ENCODE results near the gene KLHL36. TPM values are rescaled to one million over a fixed set of nuclear protein-coding genes. Genes with fewer than 3 reads are reported as not detected.

KLHL36 gene
- total RNA-seq, 2 donors from 2014 or later = 68.1 to 78.2 TPM

GRCh38 chr16:84657229-84657837, 9.0 kb downstream of the KLHL36 start:
- H3K27me3 Mint-ChIP-seq = no peaks in the 10 kb centered on the region
- no peaks in the 10 kb centered on the region for H3K9me3 ChIP-seq (ENCODE audit: control insufficient read depth, low read length, poor library complexity, severe bottlenecking)
- H3K27ac Mint-ChIP-seq = no peak overlapping the region
- ATAC-seq (no peak), DNase-seq (no peak)
- H3K36me3 Mint-ChIP-seq (ENCODE audit: low read depth) = peaks cover 2% of the 10 kb centered on the region
- peaks cover 34% of the 10 kb centered on the region for H3K4me1 Mint-ChIP-seq
- H3K4me3 Mint-ChIP-seq = no peak overlapping the region

- no peaks in the 10 kb centered on the region for H3K9me3 ChIP-seq (ENCODE audit: control insufficient read depth, low read length, poor library complexity, severe bottlenecking)
- Mint-ChIP-seq H3K27me3 (no peaks in the 10 kb centered on the region), H3K27ac (no peak overlapping the region), H3K4me3 (no peak overlapping the region), H3K36me3 (ENCODE audit: low read depth) (no peaks in the 10 kb centered on the region), H3K4me1 (peaks cover 27% of the 10 kb centered on the region)
- DNase-seq (no peak), ATAC-seq (no peak)
Measured at GRCh38 chr16:84658690-84659089, 10.4 kb downstream of the KLHL36 start.

GRCh38 chr16:84659656-84660300, 11.5 kb downstream of the KLHL36 start:
- H3K36me3 Mint-ChIP-seq (ENCODE audit: low read depth) = no peaks in the 10 kb centered on the region
- H3K27me3 Mint-ChIP-seq = no peaks in the 10 kb centered on the region
- H3K27ac Mint-ChIP-seq = no peak overlapping the region
- peak overlapping the region; percentile 7 for H3K4me3 Mint-ChIP-seq
- DNase-seq = no peak
- H3K4me1 Mint-ChIP-seq = peaks cover 27% of the 10 kb centered on the region
- ATAC-seq = no peak
- no peaks in the 10 kb centered on the region for H3K9me3 ChIP-seq (ENCODE audit: control insufficient read depth, low read length, poor library complexity, severe bottlenecking)

- Mint-ChIP-seq H3K27ac (no peak overlapping the region), H3K36me3 (ENCODE audit: low read depth) (no peaks in the 10 kb centered on the region)
Measured at GRCh38 chr16:84660973-84661372, 12.7 kb downstream of the KLHL36 start.

GRCh38 chr16:84661418-84662060, 13.2 kb downstream of the KLHL36 start:
- no peaks in the 10 kb centered on the region for H3K36me3 Mint-ChIP-seq (ENCODE audit: low read depth)
- ATAC-seq (no peak), DNase-seq (no peak)
- no peak overlapping the region for H3K4me3 Mint-ChIP-seq
- H3K27me3 Mint-ChIP-seq = no peaks in the 10 kb centered on the region
- no peaks in the 10 kb centered on the region for H3K9me3 ChIP-seq (ENCODE audit: control insufficient read depth, low read length, poor library complexity, severe bottlenecking)
- peaks cover 16% of the 10 kb centered on the region for H3K4me1 Mint-ChIP-seq
- no peak overlapping the region for H3K27ac Mint-ChIP-seq

More at GRCh38 chr16:84660973-84661372, 12.7 kb downstream of the KLHL36 start:
- ATAC-seq (no peak), DNase-seq (no peak)
- Mint-ChIP-seq H3K27me3 (no peaks in the 10 kb centered on the region), H3K4me3 (no peak overlapping the region), H3K4me1 (peaks cover 21% of the 10 kb centered on the region)
- H3K9me3 ChIP-seq (ENCODE audit: control insufficient read depth, low read length, poor library complexity, severe bottlenecking) = no peaks in the 10 kb centered on the region

GRCh38 chr16:84662471-84662870, 14.2 kb downstream of the KLHL36 start:
- Mint-ChIP-seq H3K27me3 (no peaks in the 10 kb centered on the region), H3K36me3 (ENCODE audit: low read depth) (no peaks in the 10 kb centered on the region), H3K4me3 (no peak overlapping the region), H3K27ac (no peak overlapping the region), H3K4me1 (peaks cover 12% of the 10 kb centered on the region)
- no peaks in the 10 kb centered on the region for H3K9me3 ChIP-seq (ENCODE audit: control insufficient read depth, low read length, poor library complexity, severe bottlenecking)
- no peak for DNase-seq
- ATAC-seq = no peak

- no peak for DNase-seq
- Mint-ChIP-seq H3K27ac (no peak overlapping the region), H3K27me3 (no peaks in the 10 kb centered on the region), H3K4me3 (no peak overlapping the region), H3K4me1 (peaks cover 8% of the 10 kb centered on the region), H3K36me3 (ENCODE audit: low read depth) (no peaks in the 10 kb centered on the region)
- H3K9me3 ChIP-seq (ENCODE audit: control insufficient read depth, low read length, poor library complexity, severe bottlenecking) = no peaks in the 10 kb centered on the region
- ATAC-seq = no peak
Measured at GRCh38 chr16:84663433-84664101, 15.3 kb downstream of the KLHL36 start.

GRCh38 chr16:84665359-84665758, 17.0 kb downstream of the KLHL36 start:
- DNase-seq (no peak), ATAC-seq (no peak)
- H3K9me3 ChIP-seq (ENCODE audit: control insufficient read depth, low read length, poor library complexity, severe bottlenecking) = no peaks in the 10 kb centered on the region
- Mint-ChIP-seq H3K27me3 (no peaks in the 10 kb centered on the region), H3K4me3 (no peak overlapping the region), H3K27ac (no peak overlapping the region), H3K4me1 (peaks cover 8% of the 10 kb centered on the region), H3K36me3 (ENCODE audit: low read depth) (no peaks in the 10 kb centered on the region)

- Mint-ChIP-seq H3K27me3 (no peaks in the 10 kb centered on the region), H3K4me1 (peaks cover 8% of the 10 kb centered on the region), H3K4me3 (no peak overlapping the region), H3K36me3 (ENCODE audit: low read depth) (no peaks in the 10 kb centered on the region), H3K27ac (no peak overlapping the region)
- H3K9me3 ChIP-seq (ENCODE audit: control insufficient read depth, low read length, poor library complexity, severe bottlenecking) = no peaks in the 10 kb centered on the region
- DNase-seq (no peak), ATAC-seq (no peak)
Measured at GRCh38 chr16:84665843-84666242, 17.5 kb downstream of the KLHL36 start.

- no peaks in the 10 kb centered on the region for H3K36me3 Mint-ChIP-seq (ENCODE audit: low read depth)
- H3K27ac Mint-ChIP-seq = peak overlapping the region; percentile 34
- ATAC-seq (no peak), DNase-seq (no peak)
- H3K4me1 Mint-ChIP-seq = peaks cover 12% of the 10 kb centered on the region
- no peaks in the 10 kb centered on the region for H3K9me3 ChIP-seq (ENCODE audit: control insufficient read depth, low read length, poor library complexity, severe bottlenecking)
- H3K4me3 Mint-ChIP-seq = no peak overlapping the region
- no peaks in the 10 kb centered on the region for H3K27me3 Mint-ChIP-seq
Measured at GRCh38 chr16:84667600-84668309, 19.4 kb downstream of the KLHL36 start.

- Mint-ChIP-seq H3K4me3 (no peak overlapping the region), H3K36me3 (ENCODE audit: low read depth) (no peaks in the 10 kb centered on the region), H3K4me1 (peaks cover 6% of the 10 kb centered on the region), H3K27me3 (no peaks in the 10 kb centered on the region), H3K27ac (no peak overlapping the region)
- ATAC-seq (no peak), DNase-seq (no peak)
- no peaks in the 10 kb centered on the region for H3K9me3 ChIP-seq (ENCODE audit: control insufficient read depth, low read length, poor library complexity, severe bottlenecking)
Measured at GRCh38 chr16:84670063-84670462, 21.8 kb downstream of the KLHL36 start.

GRCh38 chr16:84672276-84673202, 24.2 kb downstream of the KLHL36 start:
- no peaks in the 10 kb centered on the region for H3K27me3 Mint-ChIP-seq
- peaks cover 9% of the 10 kb centered on the region for H3K4me1 Mint-ChIP-seq
- ATAC-seq = peak; percentile 98
- peak; percentile 69 to 82 (median 78) for DNase-seq
- H3K4me3 Mint-ChIP-seq = no peak overlapping the region
- H3K36me3 Mint-ChIP-seq (ENCODE audit: low read depth) = no peaks in the 10 kb centered on the region
- H3K27ac Mint-ChIP-seq = no peak overlapping the region
- H3K9me3 ChIP-seq (ENCODE audit: control insufficient read depth, low read length, poor library complexity, severe bottlenecking) = no peaks in the 10 kb centered on the region

Data from T-helper 17 cell (primary cell).